GM13976 (cell line): Measurements from ENCODE around the gene CCDC177.
A peak's percentile ranks its signal among the peaks of the same experiment; 100 is the strongest.

ENCODE experiments used
- DNase-seq: peaks from one replicate; pipeline ENCODE4 v3.0.0; 2012; ENCODE audit warnings: low spot score
- CTCF ChIP-seq: IDR thresholded peaks from 2 replicates; pipeline ENCODE4 v1.5.1; 2012; ENCODE audit warnings: borderline replicate concordance, mild to moderate bottlenecking; ENCODE audit not compliant: insufficient read depth; ENCODE audit errors: extremely low read depth, missing control alignments, control extremely low read depth
- in situ Hi-C: fragments of 300-500 bp; cut with MboI; formaldehyde crosslinking; loops from one replicate; pipeline ENCODE4 v1.12.0; 2022; ENCODE audit warnings: low sequenced_read_pairs, mixed read lengths, inconsistent platforms; ENCODE audit not compliant: unreplicated experiment

The CCDC177 gene

GRCh38 chr14:69612014-69612782, 37.5 kb upstream of the CCDC177 start:
- in situ Hi-C loops, result no loop called here
- TF ChIP-seq CTCF, result no peak
- DNase-seq, result no peak

DNA sequence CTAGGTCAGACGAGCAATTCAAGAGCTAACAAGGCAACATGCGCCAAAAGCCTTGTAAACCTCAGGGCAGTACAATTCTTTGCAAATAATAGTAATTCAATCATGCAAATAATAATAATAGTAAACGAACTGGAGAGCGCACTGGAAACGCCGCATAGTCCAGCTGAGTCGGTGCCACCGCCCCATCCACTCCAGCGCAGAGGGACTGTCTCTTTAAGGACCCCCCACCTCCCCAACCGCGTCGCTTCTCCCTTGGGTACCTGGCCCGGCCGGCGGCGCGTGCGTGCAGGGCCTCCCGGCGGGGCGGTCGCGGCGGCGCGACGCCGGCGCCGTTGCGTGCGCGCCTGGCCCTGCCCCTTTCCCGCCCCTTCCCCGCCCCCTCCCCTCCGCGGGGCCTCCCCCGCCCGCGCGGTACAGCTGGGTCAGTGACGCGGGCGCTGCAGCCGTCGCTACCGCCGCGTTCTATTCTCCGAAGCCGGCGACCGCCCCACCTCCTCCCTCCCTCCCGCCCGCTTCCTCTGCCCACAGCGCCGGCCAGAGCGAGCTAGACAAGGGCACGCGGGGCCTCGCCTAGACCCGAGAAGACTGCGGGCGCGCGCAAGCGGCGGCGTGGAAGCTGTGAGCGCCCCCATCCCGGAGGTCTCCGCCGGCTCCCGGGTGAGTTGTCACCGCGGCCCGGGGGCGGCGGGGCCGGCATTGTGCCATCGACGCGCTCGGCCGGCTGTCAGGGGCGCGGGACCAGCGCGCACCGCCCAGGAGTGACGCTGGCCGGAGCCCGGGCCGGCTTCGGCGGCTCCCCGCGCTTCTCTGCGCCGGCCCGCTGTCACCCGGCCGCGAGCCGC, 36.7 kb upstream of the CCDC177 start, which contains the start of gene SUSD6:
SUSD6 (plus strand) TSS at position 425 of the 842 bp plus-strand sequence. CDS start 46,997 bp downstream, outside the sequence.
- in situ Hi-C loops, result no loop called here
- peak; percentile 95 for DNase-seq
- no peak for TF ChIP-seq CTCF

- no peak for TF ChIP-seq CTCF
- no peak for DNase-seq
- in situ Hi-C loops, result no loop called here
Observed at GRCh38 chr14:69610874-69611171, 36.2 kb upstream of the CCDC177 start.

DNA sequence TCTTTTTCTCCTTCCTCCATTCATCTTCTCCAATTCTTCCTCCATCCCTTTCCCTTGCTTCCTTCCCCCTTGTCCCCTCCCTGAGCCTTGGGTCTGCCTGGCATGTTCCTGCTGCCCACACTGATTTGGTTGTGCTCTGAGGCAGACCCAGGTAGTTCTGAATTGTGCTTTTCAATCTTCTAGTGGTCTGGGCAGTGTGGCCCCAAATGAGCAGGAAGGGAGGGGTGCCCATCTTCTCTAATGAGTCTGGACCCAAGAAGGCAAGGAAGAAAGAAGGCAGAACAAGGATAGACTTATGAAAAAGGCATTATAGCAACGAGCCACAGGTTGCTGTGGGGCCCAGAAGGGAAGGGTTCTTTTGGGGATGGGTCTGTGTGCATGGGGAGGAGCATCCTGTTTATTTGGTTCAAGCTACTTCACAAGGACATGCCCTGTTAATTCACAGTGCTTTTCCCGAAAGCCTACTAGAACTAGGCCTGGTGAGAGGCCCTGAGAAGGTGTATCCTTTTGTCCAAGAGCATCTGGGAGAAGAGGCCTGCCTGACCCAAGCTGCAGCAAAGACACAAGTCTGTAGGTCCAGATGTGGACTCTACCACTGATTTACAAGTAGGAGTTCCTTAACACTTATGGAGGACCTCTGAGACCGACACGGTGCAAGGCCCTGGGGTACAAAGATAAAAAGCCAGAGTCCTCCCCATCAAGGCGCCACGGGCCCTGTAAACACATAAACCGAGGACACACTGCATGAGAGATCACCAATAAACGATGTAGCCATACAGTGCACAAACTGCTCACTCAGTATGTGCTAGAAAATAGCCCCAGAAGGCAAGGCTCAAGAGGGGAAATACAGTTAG, 35.6 kb upstream of the CCDC177 start:
- in situ Hi-C loops, result no loop called here

DNA sequence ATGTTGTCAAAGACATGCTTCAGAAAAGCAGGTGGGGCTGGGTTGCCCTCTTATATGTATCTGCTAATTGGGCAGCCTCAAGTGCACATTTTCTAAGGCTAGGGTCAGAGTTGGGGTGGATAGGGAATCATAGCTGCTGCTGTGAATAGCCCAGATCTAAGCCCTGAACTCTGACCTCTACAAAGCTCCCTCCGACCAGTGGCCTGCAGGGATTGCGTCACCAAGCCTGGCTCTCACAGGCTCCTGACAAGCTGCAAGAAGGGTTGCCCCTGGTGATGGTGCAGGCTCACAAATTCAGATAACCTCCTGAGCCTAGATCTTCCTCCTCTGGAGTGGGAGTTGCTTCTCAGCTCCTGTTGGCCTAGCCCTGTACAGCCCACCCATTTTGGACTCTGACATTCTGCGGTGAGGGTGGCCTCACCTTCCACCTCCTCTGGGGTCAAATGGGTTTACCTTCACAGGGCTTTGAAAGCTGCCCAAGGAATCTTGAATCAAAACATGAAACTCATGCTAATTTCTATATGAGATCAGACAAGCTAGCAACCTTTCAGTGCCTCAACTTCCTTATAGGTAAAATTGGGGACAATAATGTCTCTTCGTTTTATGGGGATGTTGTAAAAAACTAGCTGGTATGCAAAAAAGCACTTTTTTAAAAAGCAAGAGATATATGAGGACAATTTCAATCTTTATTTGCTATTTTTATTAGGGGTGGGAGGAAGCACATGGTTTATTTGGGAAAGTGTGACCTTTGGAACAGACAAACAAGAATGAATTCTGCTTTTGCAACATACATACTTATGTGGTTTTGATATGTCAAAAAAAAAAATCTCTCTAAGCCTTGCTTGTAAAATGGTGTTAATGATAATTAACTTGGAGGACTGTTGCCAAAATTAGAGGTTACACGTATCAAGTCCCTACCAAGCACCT, 31.9 kb upstream of the CCDC177 start:
- no peak for DNase-seq
- in situ Hi-C loops, result loop anchor here (5.0 kb wide), 1 partner anchor 111 kb away; no protein-coding TSS in a partner anchor
- no peak for TF ChIP-seq CTCF

More for the DNA sequence above, 35.6 kb upstream of the CCDC177 start:
- no peak for DNase-seq
- no peak for TF ChIP-seq CTCF
